Suprapubic skin (tissue), 4 donors: ENCODE measurements around the gene CCNDBP1.

ENCODE experiments used
- EP300 ChIP-seq: sonication (generic); formaldehyde crosslinking; IDR thresholded peaks from one replicate; pipeline ENCODE4 v1.6.1; 2017; ENCODE audit warnings: antibody characterized with exemption
- POLR2AphosphoS5 ChIP-seq, 3 donors: sonication (generic); formaldehyde crosslinking; IDR thresholded peaks; one replicate each; pipeline ENCODE4 v1.6.1; 2017; ENCODE audit warnings: antibody characterized with exemption in 3 of 3
- TF ChIP-seq, protein P1 (sequence below), 2 donors: fragments of 200-600 bp in 1 of 2; fragments of 450-650 bp in 1 of 2; sonication (generic) in 1 of 2; IDR thresholded peaks; one replicate each; pipeline ENCODE4 v1.5.1; 2016 to 2019; ENCODE audit warnings: antibody characterized with exemption in 2 of 2, mild to moderate bottlenecking in 1 of 2, moderate library complexity in 1 of 2

GRCh38 chr15:43209059-43209824 is 24.0 kb downstream of the CCNDBP1 start:
- TF ChIP-seq, protein P1, sequence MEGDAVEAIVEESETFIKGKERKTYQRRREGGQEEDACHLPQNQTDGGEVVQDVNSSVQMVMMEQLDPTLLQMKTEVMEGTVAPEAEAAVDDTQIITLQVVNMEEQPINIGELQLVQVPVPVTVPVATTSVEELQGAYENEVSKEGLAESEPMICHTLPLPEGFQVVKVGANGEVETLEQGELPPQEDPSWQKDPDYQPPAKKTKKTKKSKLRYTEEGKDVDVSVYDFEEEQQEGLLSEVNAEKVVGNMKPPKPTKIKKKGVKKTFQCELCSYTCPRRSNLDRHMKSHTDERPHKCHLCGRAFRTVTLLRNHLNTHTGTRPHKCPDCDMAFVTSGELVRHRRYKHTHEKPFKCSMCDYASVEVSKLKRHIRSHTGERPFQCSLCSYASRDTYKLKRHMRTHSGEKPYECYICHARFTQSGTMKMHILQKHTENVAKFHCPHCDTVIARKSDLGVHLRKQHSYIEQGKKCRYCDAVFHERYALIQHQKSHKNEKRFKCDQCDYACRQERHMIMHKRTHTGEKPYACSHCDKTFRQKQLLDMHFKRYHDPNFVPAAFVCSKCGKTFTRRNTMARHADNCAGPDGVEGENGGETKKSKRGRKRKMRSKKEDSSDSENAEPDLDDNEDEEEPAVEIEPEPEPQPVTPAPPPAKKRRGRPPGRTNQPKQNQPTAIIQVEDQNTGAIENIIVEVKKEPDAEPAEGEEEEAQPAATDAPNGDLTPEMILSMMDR (IDR thresholded peaks at IDR 0.05), result no peak
- no peak for TF ChIP-seq EP300
- TF ChIP-seq POLR2AphosphoS5 (IDR thresholded peaks at IDR 0.05), result no peak
